ENCODE data around the gene KLHL22. TPM values are rescaled to one million over a fixed set of nuclear protein-coding genes. Genes with fewer than 3 reads are reported as not detected.

KLHL22 gene
- 30.0 and 31.8 TPM in 2 replicates for total RNA-seq

GRCh38 chr22:20494978-20495860 lies at the start of gene KLHL22:
TSS of gene KLHL22 (minus strand) at chr22:20495795. CDS start at chr22:20489211, 6,584 bp downstream.

DNA sequence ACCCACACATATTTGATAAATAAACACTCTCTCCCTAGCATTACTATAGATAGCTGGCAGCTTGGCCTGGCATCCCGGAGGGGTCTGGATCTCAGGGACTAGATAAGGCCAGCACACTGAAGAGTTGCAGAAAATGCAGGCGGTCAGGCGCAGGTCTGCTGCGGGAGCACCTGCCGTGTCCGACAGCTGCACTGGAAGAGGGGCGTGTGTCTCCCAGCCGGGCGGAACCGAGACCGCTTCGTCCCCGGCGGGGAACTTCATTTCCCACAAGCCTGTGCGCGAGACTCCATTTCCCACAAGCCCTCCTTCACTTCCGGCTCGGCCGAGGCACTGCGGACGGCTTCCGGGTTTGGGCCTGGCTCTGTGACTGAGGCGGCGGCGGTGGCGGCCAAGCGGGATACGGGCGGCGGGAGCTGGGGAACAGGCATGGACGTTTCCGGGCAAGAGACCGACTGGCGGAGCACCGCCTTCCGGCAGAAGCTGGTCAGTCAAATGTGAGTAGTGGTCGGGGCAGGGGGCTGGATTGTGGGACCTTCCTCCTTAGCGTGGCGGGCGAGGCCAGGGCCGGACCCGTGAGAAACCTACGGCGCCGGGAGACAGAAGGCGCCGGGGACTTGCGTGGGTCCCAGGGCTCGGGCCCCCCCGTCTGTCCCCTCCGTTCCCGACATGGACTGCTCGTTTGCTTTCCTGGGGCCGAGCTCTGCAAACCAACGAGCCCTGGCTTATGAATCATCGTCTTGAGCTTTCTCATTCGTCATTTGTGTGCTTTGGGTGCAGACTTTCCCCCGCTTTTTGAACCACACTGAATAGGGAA lies 11.9 kb upstream of the KLHL22 start, which contains the start of gene MED15:
Gene MED15, plus strand, starts transcription at position 358 of the 814 bp plus-strand sequence. Its CDS starts 69 bp downstream, at position 427.

DNA sequence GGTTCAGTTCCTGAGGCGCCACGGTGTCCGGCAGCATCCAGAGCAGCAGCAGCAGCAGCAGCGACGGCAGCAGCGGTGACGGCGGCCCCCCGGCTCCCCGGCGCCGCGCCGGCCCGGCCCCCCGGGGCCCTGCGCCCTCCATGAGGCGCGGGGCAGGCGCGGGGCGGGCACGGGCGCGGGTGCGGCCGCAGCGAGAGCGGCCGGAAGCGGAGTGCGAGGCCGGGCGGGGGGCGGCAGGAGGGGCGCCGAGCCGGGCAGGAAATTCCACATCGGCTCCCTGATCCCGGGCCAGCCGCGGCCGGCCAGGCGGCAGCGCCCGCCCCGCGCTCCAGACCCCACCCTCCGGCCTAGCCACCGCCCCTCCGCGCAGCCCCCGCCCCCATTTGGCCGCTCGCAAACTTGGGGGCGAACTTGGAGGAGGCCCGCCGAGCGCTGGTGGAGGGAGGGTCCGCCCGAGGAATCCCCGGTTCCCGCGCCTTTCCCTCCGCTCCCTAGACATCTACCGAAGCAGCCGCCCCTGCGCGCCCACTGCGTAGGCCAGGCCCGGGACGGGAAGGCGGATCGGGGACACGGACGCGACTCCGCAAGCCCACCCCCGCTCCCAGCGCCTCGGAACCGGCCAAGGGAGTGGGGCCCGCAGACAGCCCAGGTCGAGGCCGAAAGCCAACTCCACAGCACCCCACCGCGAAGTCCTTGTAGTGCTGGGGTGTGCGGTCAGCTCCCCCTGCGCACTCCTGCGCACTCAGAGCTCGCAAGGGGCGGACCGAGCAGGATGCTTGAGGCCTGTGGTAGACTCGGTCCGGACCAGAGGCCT lies 57.8 kb downstream of the KLHL22 start, which contains the start of gene SCARF2:
Gene SCARF2, minus strand, starts transcription at position 213 of the 814 bp plus-strand sequence. Its CDS starts 71 bp downstream, at position 142.

DNA sequence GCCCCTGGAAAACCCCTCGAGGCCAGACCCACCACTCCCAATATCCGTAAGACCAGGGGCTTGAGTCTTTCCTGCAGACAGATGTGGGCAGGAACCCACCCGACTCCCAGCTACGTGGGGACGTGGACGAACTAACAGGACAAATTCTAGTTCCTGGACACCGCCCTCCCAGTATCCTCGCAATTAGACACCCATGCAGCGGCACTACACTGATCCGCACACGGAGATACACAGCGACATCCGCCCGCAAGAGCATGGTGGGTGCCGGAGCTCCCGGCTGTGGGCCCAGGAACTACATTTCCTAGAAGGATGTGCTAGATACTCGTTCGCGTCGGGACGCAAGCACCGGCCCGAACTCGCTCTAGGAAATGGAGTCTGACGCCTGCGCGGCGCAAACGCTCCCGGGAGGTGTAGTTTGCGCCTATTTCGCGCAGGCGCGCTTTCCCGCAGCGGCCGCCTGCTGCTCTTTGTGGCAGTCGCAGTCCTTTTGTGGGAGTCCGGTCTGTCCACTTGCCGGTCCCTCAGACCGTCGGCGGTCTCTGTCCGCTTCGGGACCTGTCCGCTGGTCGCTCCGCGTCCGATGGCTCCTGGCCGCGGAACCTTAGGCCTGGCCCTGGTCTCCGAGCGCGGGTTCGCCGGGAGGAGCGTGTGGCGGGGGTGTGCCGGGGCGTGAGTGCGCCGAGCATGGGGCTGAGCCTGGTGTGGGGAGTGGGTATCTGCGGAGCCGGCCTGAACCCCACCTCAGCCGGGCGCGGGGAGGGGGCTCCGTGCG lies 101.7 kb downstream of the KLHL22 start, which contains the start of gene ZNF74:
Gene ZNF74, plus strand, starts transcription at position 447 of the 772 bp plus-strand sequence. CDS start 478 bp downstream, outside the sequence.

Other genes with a start within 250 kb of the KLHL22 start
- 0.12 and 0.13 TPM in 2 replicates for gene RTN4R, start 227.5 kb downstream of the KLHL22 start, total RNA-seq
- gene DGCR6L, start 175.7 kb downstream of the KLHL22 start, total RNA-seq = 63.2 and 65.3 TPM in 2 replicates
- 5.0 and 5.1 TPM in 2 replicates for gene ZNF74, start 101.6 kb downstream of the KLHL22 start, total RNA-seq
- 22.6 and 26.4 TPM in 2 replicates for gene SCARF2, start 58.0 kb downstream of the KLHL22 start, total RNA-seq
- gene MED15, start 11.8 kb upstream of the KLHL22 start, total RNA-seq = 25.9 and 30.3 TPM in 2 replicates

Measured in aortic smooth muscle cell (primary cell).